Fibroblast of gingiva (primary cell): Measurements from ENCODE around the gene TPRG1L.
A peak's percentile ranks its signal among the peaks of the same experiment; 100 is the strongest.
"Not testable (repeated sequence)": the region's sequence is repeated elsewhere in the genome, so short reads cannot be mapped to it uniquely, and the experiment has no call there.

Experiments
- DNase-seq: peaks from one replicate; pipeline ENCODE4 v3.0.0-alpha.2; 2011; ENCODE audit warnings: low read depth

The TPRG1L gene

GRCh38 chr1:3624200-3625136 is at the start of gene TPRG1L:
Gene TPRG1L, plus strand, starts transcription at chr1:3625015. Its CDS starts 58 bp downstream, at chr1:3625073.
- peak; percentile 93 for DNase-seq

- DNase-seq: not testable (repeated sequence)
These were observed 49.3 kb upstream of the TPRG1L start for GRCh38 chr1:3575515-3575914.

GRCh38 chr1:3575993-3576392 is 48.8 kb upstream of the TPRG1L start:
- DNase-seq: no peak

- no peak for DNase-seq
These were observed 47.5 kb upstream of the TPRG1L start for GRCh38 chr1:3577300-3577699.

GRCh38 chr1:3577711-3578432 is 46.9 kb upstream of the TPRG1L start:
- DNase-seq: no peak

- DNase-seq: no peak
These were observed 46.4 kb upstream of the TPRG1L start for GRCh38 chr1:3578433-3578805.

GRCh38 chr1:3578906-3579305 is 45.9 kb upstream of the TPRG1L start:
- DNase-seq: no peak

GRCh38 chr1:3579626-3580025 is 45.2 kb upstream of the TPRG1L start:
- DNase-seq: no peak

GRCh38 chr1:3580231-3580630 is 44.6 kb upstream of the TPRG1L start:
- DNase-seq: no peak

GRCh38 chr1:3581296-3582036 is 43.3 kb upstream of the TPRG1L start:
- no peak for DNase-seq

GRCh38 chr1:3583751-3584150 is 41.1 kb upstream of the TPRG1L start:
- not testable (repeated sequence) for DNase-seq

- DNase-seq: no peak
These were observed 39.9 kb upstream of the TPRG1L start for GRCh38 chr1:3584915-3585314.

GRCh38 chr1:3585353-3585868 is 39.4 kb upstream of the TPRG1L start:
- not testable (repeated sequence) for DNase-seq

GRCh38 chr1:3585940-3586568 is 38.8 kb upstream of the TPRG1L start:
- no peak for DNase-seq

- DNase-seq: no peak
These were observed 37.6 kb upstream of the TPRG1L start for GRCh38 chr1:3586986-3587759.

GRCh38 chr1:3588395-3588794 is 36.4 kb upstream of the TPRG1L start:
- no peak for DNase-seq

GRCh38 chr1:3590139-3590763 is 34.6 kb upstream of the TPRG1L start:
- DNase-seq: no peak

- no peak for DNase-seq
These were observed 33.6 kb upstream of the TPRG1L start for GRCh38 chr1:3590951-3591865.

GRCh38 chr1:3593334-3593733 is 31.5 kb upstream of the TPRG1L start:
- DNase-seq: no peak
